ENCODE results near the gene IBA57. TPM values are rescaled to one million over a fixed set of nuclear protein-coding genes. Genes with fewer than 3 reads are reported as not detected.

Gene IBA57
- total RNA-seq: 10 to 100 TPM in 7 of 9 donors, 1 to 10 TPM in 2; 8.7 to 18.6 (median 12.3) TPM
- 10 to 100 TPM in 1 of 2 donors, 1 to 10 TPM in 1; 4.8 to 11.3 TPM for polyA plus RNA-seq
- long read RNA-seq, donor 1, full-length matches to known transcripts: 18 of 26 reads
- long read RNA-seq, donor 1, partial matches to known transcripts: 5 of 26 reads
- long read RNA-seq, donor 1, other reads (novel, unspliced or antisense): 3 of 26 reads
- long read RNA-seq, donor 2, full-length matches to known transcripts: 19 of 28 reads
- long read RNA-seq, donor 2, partial matches to known transcripts: 2 of 28 reads
- long read RNA-seq, donor 2, other reads (novel, unspliced or antisense): 7 of 28 reads
- long read RNA-seq, donor 3, full-length matches to known transcripts: 9 of 12 reads
- long read RNA-seq, donor 3, partial matches to known transcripts: 0 of 12 reads
- long read RNA-seq, donor 3, other reads (novel, unspliced or antisense): 3 of 12 reads

- ATAC-seq (peak; percentile 86 to 94 (median 89)), DNase-seq (peak; percentile 100)
- intact Hi-C loops (cut with DNase I): loop anchor here (1.0 to 5.0 kb wide), 8 partner anchors 24 to 58 kb away; partner anchors contain the start of genes GUK1 (in 6 of the 10), OBSCN (in 6 of the 10) and MRPL55 (in 1 of the 10)
- H3K27me3 ChIP-seq: peaks cover 0 to 10% (median 0%) of the 10 kb centered on the region in 9 donors
- H3K9me3 ChIP-seq: no peaks in the 10 kb centered on the region
- H3K27ac ChIP-seq: peak within 1 kb of the TSS; percentile 89 to 100 (median 100)
- H3K36me3 ChIP-seq: peaks cover 0 to 4% (median 0%) of the 10 kb centered on the region in 9 donors
- peaks cover 0 to 57% (median 43%) of the 10 kb centered on the region in 12 donors for H3K4me1 ChIP-seq
- WGBS, 4 donors: 0 to 1% (median 1%) methylated on average over 30 to 93 of the region's 93 CpGs
- peak within 1 kb of the TSS; percentile 33 to 88 (median 74) for H3K4me3 ChIP-seq
- TF ChIP-seq CTCF (IDR thresholded peaks at IDR 0.05) (peak; percentile 80 to 97 (median 91)), POLR2A (IDR thresholded peaks at IDR 0.05) (peak; percentile 42 to 87)
These were observed at the start of gene IBA57 for GRCh38 chr1:228165372-228166169. TSS of gene IBA57 (plus strand) at chr1:228165804. CDS start at chr1:228165817, 13 bp downstream.

GRCh38 chr1:228117335-228117734 lies 48.3 kb upstream of the IBA57 start:
- no peak for TF ChIP-seq POLR2A (IDR thresholded peaks at IDR 0.05)
- TF ChIP-seq CTCF (IDR thresholded peaks at IDR 0.05): no peak
- Histone ChIP-seq H3K4me3 (no peak overlapping the region), H3K27me3 (no peaks in the 10 kb centered on the region), H3K36me3 (no peaks in the 10 kb centered on the region), H3K9me3 (peaks cover 0 to 3% (median 0%) of the 10 kb centered on the region in 12 donors), H3K4me1 (no peaks in the 10 kb centered on the region), H3K27ac (no peak overlapping the region)
- WGBS, 4 donors: 96 to 99% (median 97%) methylated on average over 4 of the region's 4 CpGs
- ATAC-seq (no peak), DNase-seq (no peak)
- intact Hi-C loops (cut with DNase I): no loop called here

- ATAC-seq (no peak), DNase-seq (no peak)
- no peak overlapping the region for H3K27ac ChIP-seq
- TF ChIP-seq POLR2A (IDR thresholded peaks at IDR 0.05) (no peak), CTCF (IDR thresholded peaks at IDR 0.05) (no peak)
- H3K9me3 ChIP-seq: peaks cover 0 to 3% (median 0%) of the 10 kb centered on the region in 12 donors
- H3K4me3 ChIP-seq: no peak overlapping the region
- no peaks in the 10 kb centered on the region for H3K27me3 ChIP-seq
- no peaks in the 10 kb centered on the region for H3K36me3 ChIP-seq
- intact Hi-C loops (cut with DNase I): no loop called here
- WGBS, 4 donors: 71 to 83% (median 77%) methylated on average over 2 of the region's 2 CpGs
- H3K4me1 ChIP-seq: no peaks in the 10 kb centered on the region
These were observed 47.6 kb upstream of the IBA57 start for GRCh38 chr1:228118040-228118439.
